Brain microvascular endothelial cell (primary cell): Measurements from ENCODE around the gene ZCCHC3.
A peak's percentile ranks its signal among the peaks of the same experiment; 100 is the strongest.
"Not testable (repeated sequence)": the region's sequence is repeated elsewhere in the genome, so short reads cannot be mapped to it uniquely, and the experiment has no call there.

ENCODE experiments used
- DNase-seq: peaks from one replicate; pipeline ENCODE4 v3.0.0-alpha.2; 2020
- H3K27ac ChIP-seq: fragments of 250-450 bp; sonication (Bioruptor Pico); 2 replicates; pipeline ENCODE4 v1.5.1; 2020; ENCODE audit warnings: mild to moderate bottlenecking, moderate library complexity
- H3K27me3 ChIP-seq: fragments of 250-450 bp; sonication (Bioruptor Pico); replicated peaks from 2 replicates; pipeline ENCODE4 v1.5.1; 2020; ENCODE audit warnings: mild to moderate bottlenecking
- H3K36me3 ChIP-seq: fragments of 250-450 bp; sonication (Bioruptor Pico); replicated peaks from 2 replicates; pipeline ENCODE4 v1.5.1; 2020; ENCODE audit warnings: mild to moderate bottlenecking
- H3K4me3 ChIP-seq: 2 replicates; pipeline ENCODE4 v1.5.1; 2011; ENCODE audit warnings: low read depth, mild to moderate bottlenecking, control low read depth, low read length, moderate library complexity
- CTCF ChIP-seq: IDR thresholded peaks from 2 replicates; pipeline ENCODE4 v1.5.1; 2011; ENCODE audit warnings: low read depth, mild to moderate bottlenecking, moderate library complexity, low read length, control low read depth, inconsistent platforms; ENCODE audit errors: missing control alignments
- in situ Hi-C: cut with HindIII; loops from 2 replicates; pipeline ENCODE4 v1.10.0; 2017; ENCODE audit warnings: low sequenced_read_pairs, low pct_ligation_motif_present

Gene ZCCHC3

GRCh38 chr20:328027-328974 is 30.9 kb downstream of the ZCCHC3 start:
- no peak overlapping the region for H3K27ac ChIP-seq
- H3K36me3 ChIP-seq, result no peaks in the 10 kb centered on the region
- TF ChIP-seq CTCF, result no peak

GRCh38 chr20:328975-329695 is 31.8 kb downstream of the ZCCHC3 start:
- H3K27ac ChIP-seq, result no peak overlapping the region
- TF ChIP-seq CTCF, result no peak
- no peaks in the 10 kb centered on the region for H3K36me3 ChIP-seq
- no peak for DNase-seq
- no peak overlapping the region for H3K4me3 ChIP-seq
- H3K27me3 ChIP-seq, result no peaks in the 10 kb centered on the region
- in situ Hi-C loops, result no loop called here

More at GRCh38 chr20:328027-328974, 30.9 kb downstream of the ZCCHC3 start:
- H3K4me3 ChIP-seq, result peak overlapping the region; percentile 59
- DNase-seq, result no peak
- in situ Hi-C loops, result no loop called here
- H3K27me3 ChIP-seq, result no peaks in the 10 kb centered on the region

GRCh38 chr20:329851-330232 is 32.5 kb downstream of the ZCCHC3 start:
- in situ Hi-C loops, result no loop called here
- no peak for TF ChIP-seq CTCF
- DNase-seq, result no peak
- no peaks in the 10 kb centered on the region for H3K36me3 ChIP-seq
- H3K27me3 ChIP-seq, result no peaks in the 10 kb centered on the region
- no peak overlapping the region for H3K4me3 ChIP-seq
- H3K27ac ChIP-seq, result no peak overlapping the region

GRCh38 chr20:330233-331149 is 33.1 kb downstream of the ZCCHC3 start:
- no peak overlapping the region for H3K4me3 ChIP-seq
- peak; percentile 52 for DNase-seq
- H3K36me3 ChIP-seq, result no peaks in the 10 kb centered on the region
- TF ChIP-seq CTCF, result peak; percentile 94
- H3K27ac ChIP-seq, result no peak overlapping the region
- in situ Hi-C loops, result no loop called here
- no peaks in the 10 kb centered on the region for H3K27me3 ChIP-seq

GRCh38 chr20:334578-334977 is 37.2 kb downstream of the ZCCHC3 start:
- DNase-seq, result no peak
- Histone ChIP-seq H3K27ac (no peak overlapping the region), H3K36me3 (no peaks in the 10 kb centered on the region), H3K4me3 (no peak overlapping the region), H3K27me3 (no peaks in the 10 kb centered on the region)
- TF ChIP-seq CTCF, result no peak
- in situ Hi-C loops, result no loop called here

- in situ Hi-C loops, H3K4me3 ChIP-seq, H3K36me3 ChIP-seq, DNase-seq, H3K27me3 ChIP-seq, H3K27ac ChIP-seq: not testable (repeated sequence)
Observed at GRCh38 chr20:336040-336439, 38.7 kb downstream of the ZCCHC3 start.
